ENCODE results near the gene RAB27B. TPM values are rescaled to one million over a fixed set of nuclear protein-coding genes. Genes with fewer than 3 reads are reported as not detected.

The RAB27B gene
- total RNA-seq, 4 donors from 2014 or later = 0.32 to 1.8 (median 0.76) TPM

DNA sequence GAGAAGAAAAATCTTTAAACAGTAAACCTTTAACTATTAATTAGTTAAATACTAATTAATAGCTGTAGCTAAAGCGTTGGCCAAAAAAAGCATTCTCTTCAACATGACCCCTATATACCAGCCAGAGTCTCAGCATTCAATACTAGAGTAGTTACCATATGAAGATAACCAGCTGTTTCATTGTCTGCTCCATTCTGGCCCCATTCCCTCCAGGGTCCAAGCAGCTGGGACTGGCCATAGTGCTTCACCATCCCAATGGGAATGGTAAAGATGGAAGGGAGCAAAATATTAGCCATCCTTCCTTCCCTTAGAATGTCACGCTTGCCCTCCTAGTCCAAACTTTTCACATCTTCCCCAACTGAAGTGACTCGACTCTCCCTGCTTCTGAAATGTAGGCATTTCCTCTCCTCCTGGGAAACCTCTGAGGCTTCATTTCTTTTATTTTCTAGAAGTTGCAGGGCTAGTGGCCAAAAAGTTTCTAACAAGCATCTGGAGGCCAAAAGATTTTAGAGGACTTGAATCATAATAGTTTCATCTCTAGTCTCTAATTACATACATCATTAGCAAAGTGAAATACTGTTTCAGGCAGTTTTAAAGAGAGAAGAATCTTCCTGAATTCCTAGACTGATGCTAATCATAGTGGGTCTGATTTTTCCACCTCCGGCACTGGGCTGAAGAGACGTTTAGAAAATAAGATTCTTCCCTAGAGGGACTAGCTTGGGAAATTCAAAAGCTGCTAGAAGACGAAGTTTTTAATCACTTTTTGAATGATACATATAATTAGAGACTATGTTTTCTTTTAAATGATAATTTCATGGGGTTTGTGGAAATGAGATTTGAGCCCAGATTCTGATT lies 78.3 kb downstream of the RAB27B start:
- ATAC-seq (ENCODE audit: low FRiP score) (no peak), DNase-seq (ENCODE audit: low spot score) (no peak)
- TF ChIP-seq, protein P1, sequence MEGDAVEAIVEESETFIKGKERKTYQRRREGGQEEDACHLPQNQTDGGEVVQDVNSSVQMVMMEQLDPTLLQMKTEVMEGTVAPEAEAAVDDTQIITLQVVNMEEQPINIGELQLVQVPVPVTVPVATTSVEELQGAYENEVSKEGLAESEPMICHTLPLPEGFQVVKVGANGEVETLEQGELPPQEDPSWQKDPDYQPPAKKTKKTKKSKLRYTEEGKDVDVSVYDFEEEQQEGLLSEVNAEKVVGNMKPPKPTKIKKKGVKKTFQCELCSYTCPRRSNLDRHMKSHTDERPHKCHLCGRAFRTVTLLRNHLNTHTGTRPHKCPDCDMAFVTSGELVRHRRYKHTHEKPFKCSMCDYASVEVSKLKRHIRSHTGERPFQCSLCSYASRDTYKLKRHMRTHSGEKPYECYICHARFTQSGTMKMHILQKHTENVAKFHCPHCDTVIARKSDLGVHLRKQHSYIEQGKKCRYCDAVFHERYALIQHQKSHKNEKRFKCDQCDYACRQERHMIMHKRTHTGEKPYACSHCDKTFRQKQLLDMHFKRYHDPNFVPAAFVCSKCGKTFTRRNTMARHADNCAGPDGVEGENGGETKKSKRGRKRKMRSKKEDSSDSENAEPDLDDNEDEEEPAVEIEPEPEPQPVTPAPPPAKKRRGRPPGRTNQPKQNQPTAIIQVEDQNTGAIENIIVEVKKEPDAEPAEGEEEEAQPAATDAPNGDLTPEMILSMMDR (IDR thresholded peaks at IDR 0.05) = no peak

DNA sequence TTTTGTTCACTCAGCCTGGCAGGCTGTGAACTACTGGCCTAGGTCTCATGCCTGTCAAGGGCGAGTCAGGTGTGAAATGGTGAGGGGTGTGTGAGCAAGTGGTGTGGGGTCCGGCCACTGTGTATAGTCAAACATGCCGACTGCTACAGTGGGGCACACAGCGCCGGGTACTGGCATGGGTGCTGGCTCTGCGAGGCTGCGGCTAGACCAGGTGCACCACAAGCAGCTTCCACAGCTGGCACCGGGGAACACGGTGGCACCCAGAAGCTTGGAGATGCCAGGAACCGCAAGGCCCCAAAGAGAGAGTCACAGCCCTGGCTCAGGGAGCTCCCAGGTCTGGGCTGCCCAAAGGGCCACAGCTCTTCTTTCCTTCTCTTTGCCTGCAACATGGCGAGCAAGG lies 81.3 kb downstream of the RAB27B start:
- ATAC-seq (ENCODE audit: low FRiP score) (no peak), DNase-seq (ENCODE audit: low spot score) (no peak)
- TF ChIP-seq, protein P1 (IDR thresholded peaks at IDR 0.05) = no peak

DNA sequence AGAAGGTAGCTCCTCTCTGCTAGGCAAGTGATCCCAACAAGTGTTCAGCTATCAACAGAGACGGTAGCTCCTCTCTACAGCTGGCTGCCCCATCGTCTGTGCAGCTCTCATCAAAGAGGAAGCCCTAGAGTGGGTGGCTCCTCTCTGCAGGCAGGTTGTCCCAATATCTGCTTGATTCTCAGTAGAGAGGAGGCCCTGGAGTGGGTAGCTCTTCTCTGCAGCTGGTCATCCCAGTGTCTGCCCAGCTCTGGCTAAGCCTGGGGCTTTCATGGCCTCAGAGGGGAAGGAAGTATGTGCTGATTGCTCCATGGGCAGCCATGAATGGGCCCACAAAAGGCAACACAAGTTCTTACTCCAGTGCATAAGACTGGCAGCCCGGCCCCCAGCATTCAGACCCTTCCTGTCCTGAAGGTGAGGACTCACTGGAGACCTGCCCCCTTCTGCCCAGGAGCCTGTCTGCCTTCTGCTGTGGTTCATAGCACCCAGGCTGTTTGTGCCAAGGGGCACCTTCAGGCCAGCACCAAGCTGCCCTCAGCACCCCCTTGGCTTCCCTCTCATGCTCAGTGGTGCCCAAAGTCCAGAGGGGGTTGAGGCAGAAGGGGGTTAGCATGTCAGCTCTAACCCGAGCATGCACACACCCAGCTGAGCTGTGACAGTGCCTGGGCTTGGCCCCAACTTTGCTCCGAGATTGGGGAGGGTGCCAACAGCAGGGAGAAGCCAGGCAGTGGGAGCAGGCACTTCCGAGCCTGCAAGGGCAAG lies 82.1 kb downstream of the RAB27B start:
- TF ChIP-seq, protein P1 (IDR thresholded peaks at IDR 0.05) = no peak
- DNase-seq (ENCODE audit: low spot score) (no peak), ATAC-seq (ENCODE audit: low FRiP score) (no peak)

DNA sequence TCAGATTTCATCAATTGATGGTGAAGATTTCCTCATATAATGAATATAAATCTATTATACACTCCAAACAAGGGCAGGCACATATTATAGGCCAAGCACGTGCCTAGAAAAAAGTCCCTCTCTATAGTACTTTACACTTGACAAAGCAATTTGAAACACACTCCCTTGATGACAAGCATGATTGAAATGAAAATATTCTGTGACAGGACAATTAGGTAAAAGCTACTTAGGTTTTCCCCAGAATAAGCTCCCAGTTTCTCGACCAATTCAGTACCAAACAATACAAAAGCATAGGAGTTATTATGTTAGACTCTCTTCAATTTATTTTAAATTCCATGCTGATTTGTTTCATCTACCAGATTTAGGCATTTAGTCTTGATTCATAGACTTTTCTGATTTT lies 83.3 kb downstream of the RAB27B start:
- DNase-seq (ENCODE audit: low spot score) (no peak), ATAC-seq (ENCODE audit: low FRiP score) (no peak)
- TF ChIP-seq, protein P1 (IDR thresholded peaks at IDR 0.05) = no peak

DNA sequence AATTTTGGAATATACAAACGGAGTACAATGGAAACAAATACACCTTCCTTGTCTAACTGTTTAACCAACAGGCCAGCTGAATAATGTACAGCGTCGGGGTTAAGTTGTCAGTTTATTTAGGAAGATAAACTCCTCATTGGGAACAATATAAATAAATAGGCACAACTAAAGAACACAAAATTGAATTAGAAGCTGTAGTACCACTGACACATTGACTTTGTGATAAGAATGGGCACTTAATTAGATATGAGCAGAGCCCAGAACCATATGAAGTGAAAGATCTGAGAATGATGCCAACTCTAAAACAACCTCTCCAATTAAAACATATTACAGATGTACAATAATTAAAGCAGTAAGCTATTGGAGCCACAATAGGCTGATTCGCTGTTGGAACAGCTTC lies 86.5 kb downstream of the RAB27B start:
- TF ChIP-seq, protein P1 (IDR thresholded peaks at IDR 0.05) = no peak
- DNase-seq (ENCODE audit: low spot score) = no peak
- ATAC-seq (ENCODE audit: low FRiP score) = no peak

DNA sequence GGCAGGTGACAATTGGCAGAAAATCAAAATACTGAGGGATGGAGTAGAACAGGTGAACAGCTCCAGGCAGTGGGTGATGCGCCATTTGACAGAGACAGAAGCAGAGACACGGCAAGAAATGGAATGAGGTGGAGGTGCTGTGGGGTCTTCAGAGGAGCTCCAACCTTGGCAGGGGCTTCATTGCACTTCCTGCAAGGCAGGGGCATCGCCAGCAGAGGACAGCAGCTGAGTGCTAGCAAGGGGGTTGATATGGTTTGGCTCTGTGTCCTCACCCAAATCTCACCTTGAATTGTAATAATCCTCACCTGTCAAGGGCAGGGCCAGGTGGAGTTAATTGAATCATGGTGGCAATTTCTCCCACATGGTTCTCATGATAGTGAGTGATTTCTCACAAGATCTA lies 88.2 kb downstream of the RAB27B start:
- DNase-seq (ENCODE audit: low spot score) = no peak
- TF ChIP-seq, protein P1 (IDR thresholded peaks at IDR 0.05) = no peak
- no peak for ATAC-seq (ENCODE audit: low FRiP score)

All from omental fat pad (tissue), 4 donors.